ENCODE results near the gene SERTM1. TPM values are rescaled to one million over a fixed set of nuclear protein-coding genes. Genes with fewer than 3 reads are reported as not detected.

Gene SERTM1
- total and polyA plus RNA-seq, 2 experiments from 2014 or later, result 0.70 TPM; not detected in 1

GRCh38 chr13:36680913-36681312 lies 7.1 kb downstream of the SERTM1 start:
- no peaks in the 10 kb centered on the region for H3K9me3 ChIP-seq (ENCODE audit: low read depth)
- no peak overlapping the region for H2AFZ ChIP-seq
- no peak overlapping the region for H3K4me3 ChIP-seq
- H3K9me2 ChIP-seq (replicated peaks; ENCODE audit: insufficient read depth), result no peaks in the 10 kb centered on the region
- DNase-seq (ENCODE audit: low spot score), result no peak
- TF ChIP-seq EZH2phosphoT487 (IDR thresholded peaks at IDR 0.05; ENCODE audit: low read depth, severe bottlenecking, unreplicated experiment) (no peak), CTCF (IDR thresholded peaks at IDR 0.05; ENCODE audit: poor library complexity) (no peak), EZH2 (IDR thresholded peaks at IDR 0.05; ENCODE audit: borderline replicate concordance) (no peak)
- H3K27me3 ChIP-seq, result peaks cover 38% of the 10 kb centered on the region
- H3K27ac ChIP-seq, result no peak overlapping the region
- 90% methylated on average over 6 of the region's 6 CpGs for WGBS (ENCODE audit: low lambda C conversion rate, missing lambda C conversion rate)
- H3K4me2 ChIP-seq, result no peak overlapping the region
- no peaks in the 10 kb centered on the region for H4K20me1 ChIP-seq (ENCODE audit: insufficient read depth, poor library complexity, severe bottlenecking)
- H3K4me1 ChIP-seq (ENCODE audit: insufficient read depth), result no peaks in the 10 kb centered on the region
- H3K79me2 ChIP-seq, result no peaks in the 10 kb centered on the region
- H3K36me3 ChIP-seq (replicated peaks; ENCODE audit: insufficient read depth, low read depth), result no peaks in the 10 kb centered on the region

DNA sequence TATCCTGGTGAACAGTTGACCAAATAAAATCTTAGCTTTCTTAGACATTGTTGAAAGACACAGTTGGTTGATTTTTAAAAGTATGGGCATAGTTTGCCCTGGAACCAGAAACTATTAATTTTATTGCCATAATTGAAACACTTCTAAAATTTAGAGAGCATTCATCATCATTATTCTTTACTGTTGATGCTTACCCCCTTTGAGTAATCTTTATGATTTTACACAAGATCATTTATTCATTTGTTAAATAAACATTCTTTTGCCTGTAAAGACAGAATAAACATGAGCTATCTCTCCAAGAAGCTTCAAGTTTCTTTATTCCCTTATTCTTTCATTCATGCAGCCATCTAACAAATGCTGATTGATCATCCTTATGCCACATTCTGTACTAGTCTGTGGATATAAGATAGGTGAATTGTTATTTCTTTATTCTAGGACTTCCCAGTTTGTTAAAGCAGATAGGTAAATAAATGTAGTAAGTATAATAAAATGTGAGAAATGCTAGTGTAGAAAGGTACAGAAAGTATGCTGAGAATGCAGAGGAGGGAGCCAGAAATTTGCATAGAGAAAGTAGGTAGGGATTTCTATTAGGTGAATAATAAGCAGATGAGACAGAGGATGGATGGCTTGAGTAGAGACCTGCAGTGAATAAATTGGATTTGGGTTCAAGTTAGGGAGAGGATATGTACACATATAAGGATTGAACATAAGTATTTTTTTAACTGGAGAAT lies 8.2 kb downstream of the SERTM1 start:
- no peak overlapping the region for H3K4me2 ChIP-seq
- H4K20me1 ChIP-seq (ENCODE audit: insufficient read depth, poor library complexity, severe bottlenecking), result no peaks in the 10 kb centered on the region
- DNase-seq (ENCODE audit: low spot score), result no peak
- no peaks in the 10 kb centered on the region for H3K9me3 ChIP-seq (ENCODE audit: low read depth)
- no peak overlapping the region for H2AFZ ChIP-seq
- no peaks in the 10 kb centered on the region for H3K79me2 ChIP-seq
- H3K36me3 ChIP-seq (replicated peaks; ENCODE audit: insufficient read depth, low read depth), result no peaks in the 10 kb centered on the region
- no peak overlapping the region for H3K4me3 ChIP-seq
- no peak overlapping the region for H3K27ac ChIP-seq
- H3K9me2 ChIP-seq (replicated peaks; ENCODE audit: insufficient read depth), result no peaks in the 10 kb centered on the region
- peaks cover 27% of the 10 kb centered on the region for H3K27me3 ChIP-seq
- TF ChIP-seq EZH2 (IDR thresholded peaks at IDR 0.05; ENCODE audit: borderline replicate concordance) (no peak), CTCF (IDR thresholded peaks at IDR 0.05; ENCODE audit: poor library complexity) (no peak), EZH2phosphoT487 (IDR thresholded peaks at IDR 0.05; ENCODE audit: low read depth, severe bottlenecking, unreplicated experiment) (no peak)
- no peaks in the 10 kb centered on the region for H3K4me1 ChIP-seq (ENCODE audit: insufficient read depth)

- no peak for TF ChIP-seq EZH2 (IDR thresholded peaks at IDR 0.05; ENCODE audit: borderline replicate concordance)
- no peak for TF ChIP-seq EZH2phosphoT487 (IDR thresholded peaks at IDR 0.05; ENCODE audit: low read depth, severe bottlenecking, unreplicated experiment)
- no peak for TF ChIP-seq CTCF (IDR thresholded peaks at IDR 0.05; ENCODE audit: poor library complexity)
- H3K9me2 ChIP-seq (replicated peaks; ENCODE audit: insufficient read depth), result no peaks in the 10 kb centered on the region
- no peaks in the 10 kb centered on the region for H3K4me1 ChIP-seq (ENCODE audit: insufficient read depth)
- H3K4me2 ChIP-seq, result no peak overlapping the region
- H3K36me3 ChIP-seq (replicated peaks; ENCODE audit: insufficient read depth, low read depth), result no peaks in the 10 kb centered on the region
- no peaks in the 10 kb centered on the region for H4K20me1 ChIP-seq (ENCODE audit: insufficient read depth, poor library complexity, severe bottlenecking)
- H3K9me3 ChIP-seq (ENCODE audit: low read depth), result no peaks in the 10 kb centered on the region
- no peaks in the 10 kb centered on the region for H3K79me2 ChIP-seq
- no peak for DNase-seq (ENCODE audit: low spot score)
- WGBS (ENCODE audit: low lambda C conversion rate, missing lambda C conversion rate), result 91% methylated on average over 6 of the region's 6 CpGs
- no peak overlapping the region for H3K27ac ChIP-seq
- H3K4me3 ChIP-seq, result no peak overlapping the region
- H3K27me3 ChIP-seq, result peaks cover 16% of the 10 kb centered on the region
- H2AFZ ChIP-seq, result no peak overlapping the region
Observed at GRCh38 chr13:36683701-36684100, 9.9 kb downstream of the SERTM1 start.
